Gastroesophageal sphincter (tissue), 4 donors: ENCODE results near the gene MSL1. TPM values are rescaled to one million over a fixed set of nuclear protein-coding genes. Genes with fewer than 3 reads are reported as not detected.
A peak's percentile ranks its signal among the peaks of the same experiment; 100 is the strongest.

Experiments used
- ATAC-seq: fragments of 150-250 bp; one replicate; pipeline ENCODE4 v1.9.1; 2016; ENCODE audit warnings: mild to moderate bottlenecking, moderate library complexity
- H3K27ac ChIP-seq, 4 donors: fragments of 200-600 bp; sonication (generic) in 3 of 4; 1 replicate in 3 of 4; 2 replicates in 1 of 4; pipeline ENCODE4 v1.5.1; 2016 to 2019
- H3K27me3 ChIP-seq: fragments of 200-600 bp; sonication (generic); one replicate; pipeline ENCODE4 v1.5.1; 2019
- H3K36me3 ChIP-seq, 2 donors: fragments of 200-600 bp; sonication (generic); one replicate each; pipeline ENCODE4 v1.5.1; 2019; ENCODE audit warnings: control low read depth in 1 of 2
- H3K4me1 ChIP-seq, 3 donors: fragments of 200-600 bp; sonication (generic); 1 replicate in 2 of 3; 2 replicates in 1 of 3; pipeline ENCODE4 v1.5.1; 2016 to 2019; ENCODE audit warnings: control low read depth in 2 of 3
- H3K4me3 ChIP-seq, 2 donors: fragments of 200-600 bp; sonication (generic); one replicate each; pipeline ENCODE4 v1.5.1; 2019; ENCODE audit warnings: mild to moderate bottlenecking in 1 of 2, moderate library complexity in 1 of 2
- H3K9me3 ChIP-seq, 3 donors: fragments of 200-600 bp; sonication (generic); one replicate each; pipeline ENCODE4 v1.5.1; 2017 to 2019; ENCODE audit warnings: control low read depth in 2 of 3
- EP300 ChIP-seq: sonication (generic); formaldehyde crosslinking; IDR thresholded peaks from one replicate; pipeline ENCODE4 v1.6.1; 2017; ENCODE audit warnings: antibody characterized with exemption, mild to moderate bottlenecking
- POLR2A ChIP-seq, 2 donors: fragments of 450-650 bp; IDR thresholded peaks; one replicate each; pipeline ENCODE4 v1.6.1; 2017; ENCODE audit warnings: antibody characterized with exemption in 2 of 2, mild to moderate bottlenecking in 2 of 2, moderate library complexity in 1 of 2
- POLR2AphosphoS5 ChIP-seq: sonication (generic); formaldehyde crosslinking; IDR thresholded peaks from one replicate; pipeline ENCODE4 v1.6.1; 2017; ENCODE audit warnings: antibody characterized with exemption
- WGBS, 2 donors: methylation state at CpG; one replicate each; pipeline ENCODE4 v1.1.5; 2018; ENCODE audit warnings: low coverage in 1 of 2; 5-methylcytosine and 5-hydroxymethylcytosine counted together
- total RNA-seq, 4 donors: library from RNA; depleted of rRNA; stranded (reverse); fragments of >200 nt; gene quantifications; one replicate each; pipeline ENCODE4 v1.1.0, GENCODE V29; 2016
- TF ChIP-seq, protein P1 (sequence below), 4 experiments: fragments of 200-600 bp in 2 of 4; fragments of 450-650 bp in 2 of 4; sonication (generic) in 1 of 4; IDR thresholded peaks; one replicate each; pipeline ENCODE4 v1.5.1; 2017 to 2019; ENCODE audit warnings: antibody characterized with exemption in 4 of 4, mild to moderate bottlenecking in 2 of 4, moderate library complexity in 2 of 4

The MSL1 gene
- total RNA-seq, 4 donors from 2014 or later: 67.0 to 107 (median 88.1) TPM

DNA sequence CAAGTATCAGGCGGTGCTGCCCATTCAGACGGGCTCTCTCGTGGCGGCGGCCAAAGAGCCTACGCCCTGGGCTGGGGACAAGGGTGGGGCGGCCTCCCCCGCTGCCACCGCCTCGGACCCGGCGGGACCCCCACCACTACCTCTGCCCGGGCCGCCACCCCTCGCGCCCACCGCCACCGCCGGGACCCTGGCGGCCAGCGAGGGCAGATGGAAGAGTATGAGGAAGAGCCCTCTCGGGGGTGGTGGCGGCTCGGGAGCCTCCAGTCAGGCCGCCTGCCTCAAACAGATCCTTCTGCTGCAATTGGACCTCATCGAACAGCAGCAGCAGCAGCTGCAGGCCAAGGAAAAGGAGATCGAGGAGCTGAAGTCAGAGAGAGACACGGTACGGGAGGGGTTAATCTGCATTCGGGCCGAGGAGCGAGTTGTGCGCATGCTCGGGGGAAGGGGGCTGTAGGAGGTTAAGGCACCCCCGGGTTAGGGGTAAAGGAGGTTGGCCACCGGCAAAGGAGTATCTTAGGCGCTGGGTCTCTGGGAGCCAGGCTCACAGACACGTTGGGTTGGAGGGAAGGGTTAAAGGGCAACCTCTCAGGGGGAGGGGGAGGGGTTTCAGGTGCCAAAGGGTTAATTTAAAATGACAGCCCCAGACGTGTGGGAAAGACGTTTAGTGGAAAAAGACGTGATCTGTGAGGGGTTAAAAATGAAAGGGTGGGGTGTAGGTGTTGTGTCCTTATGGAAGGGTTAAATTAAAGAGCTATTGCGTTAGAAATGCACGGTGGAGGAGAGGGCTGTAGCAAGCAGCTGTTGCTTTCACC lies 1.4 kb downstream of the MSL1 start:
- WGBS, 2 donors: 0% methylated on average over 5 to 15 of the region's 43 CpGs

DNA sequence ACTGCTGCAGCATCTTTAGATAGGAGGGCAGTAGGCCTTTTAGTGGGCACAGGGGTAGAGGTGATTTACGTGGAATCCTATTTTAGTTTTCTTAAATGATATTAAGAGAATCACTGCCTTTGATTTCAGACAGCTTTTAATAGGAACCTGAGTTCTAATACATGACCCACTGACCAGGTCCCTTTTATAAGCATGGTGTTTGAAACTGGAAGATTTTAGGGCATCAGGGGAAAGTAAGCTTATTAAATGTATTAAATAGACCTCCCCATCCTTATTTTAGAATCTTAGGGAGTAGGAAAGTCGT lies 2.0 kb downstream of the MSL1 start:
- no peaks in the 10 kb centered on the region for H3K27me3 ChIP-seq
- peak overlapping the region; percentile 90 to 99 (median 96) for H3K27ac ChIP-seq
- no peak for ATAC-seq
- H3K4me1 ChIP-seq: peaks cover 0 to 55% (median 8%) of the 10 kb centered on the region in 3 donors
- peaks cover 0 to 35% of the 10 kb centered on the region in 2 donors for H3K36me3 ChIP-seq
- WGBS, 2 donors: 0 to 3% methylated on average over 2 of the region's 2 CpGs
- H3K4me3 ChIP-seq: peak overlapping the region; percentile 87 to 88
- TF ChIP-seq POLR2A (IDR thresholded peaks at IDR 0.05) (no peak), POLR2AphosphoS5 (no peak), EP300 (no peak)
- TF ChIP-seq, protein P1, sequence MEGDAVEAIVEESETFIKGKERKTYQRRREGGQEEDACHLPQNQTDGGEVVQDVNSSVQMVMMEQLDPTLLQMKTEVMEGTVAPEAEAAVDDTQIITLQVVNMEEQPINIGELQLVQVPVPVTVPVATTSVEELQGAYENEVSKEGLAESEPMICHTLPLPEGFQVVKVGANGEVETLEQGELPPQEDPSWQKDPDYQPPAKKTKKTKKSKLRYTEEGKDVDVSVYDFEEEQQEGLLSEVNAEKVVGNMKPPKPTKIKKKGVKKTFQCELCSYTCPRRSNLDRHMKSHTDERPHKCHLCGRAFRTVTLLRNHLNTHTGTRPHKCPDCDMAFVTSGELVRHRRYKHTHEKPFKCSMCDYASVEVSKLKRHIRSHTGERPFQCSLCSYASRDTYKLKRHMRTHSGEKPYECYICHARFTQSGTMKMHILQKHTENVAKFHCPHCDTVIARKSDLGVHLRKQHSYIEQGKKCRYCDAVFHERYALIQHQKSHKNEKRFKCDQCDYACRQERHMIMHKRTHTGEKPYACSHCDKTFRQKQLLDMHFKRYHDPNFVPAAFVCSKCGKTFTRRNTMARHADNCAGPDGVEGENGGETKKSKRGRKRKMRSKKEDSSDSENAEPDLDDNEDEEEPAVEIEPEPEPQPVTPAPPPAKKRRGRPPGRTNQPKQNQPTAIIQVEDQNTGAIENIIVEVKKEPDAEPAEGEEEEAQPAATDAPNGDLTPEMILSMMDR (IDR thresholded peaks at IDR 0.05): no peak
- no peaks in the 10 kb centered on the region for H3K9me3 ChIP-seq

More for the DNA sequence above, 1.4 kb downstream of the MSL1 start:
- Histone ChIP-seq H3K36me3 (peaks cover 0 to 29% of the 10 kb centered on the region in 2 donors), H3K27me3 (no peaks in the 10 kb centered on the region), H3K4me3 (peak overlapping the region; percentile 87 to 88), H3K9me3 (no peaks in the 10 kb centered on the region), H3K4me1 (peaks cover 0 to 55% (median 8%) of the 10 kb centered on the region in 3 donors), H3K27ac (peak overlapping the region; percentile 90 to 99 (median 96))
- TF ChIP-seq, protein P1 (IDR thresholded peaks at IDR 0.05): peak in 1 of 4 experiments; percentile 12
- TF ChIP-seq POLR2AphosphoS5: no peak
- peak; percentile 2 for ATAC-seq

DNA sequence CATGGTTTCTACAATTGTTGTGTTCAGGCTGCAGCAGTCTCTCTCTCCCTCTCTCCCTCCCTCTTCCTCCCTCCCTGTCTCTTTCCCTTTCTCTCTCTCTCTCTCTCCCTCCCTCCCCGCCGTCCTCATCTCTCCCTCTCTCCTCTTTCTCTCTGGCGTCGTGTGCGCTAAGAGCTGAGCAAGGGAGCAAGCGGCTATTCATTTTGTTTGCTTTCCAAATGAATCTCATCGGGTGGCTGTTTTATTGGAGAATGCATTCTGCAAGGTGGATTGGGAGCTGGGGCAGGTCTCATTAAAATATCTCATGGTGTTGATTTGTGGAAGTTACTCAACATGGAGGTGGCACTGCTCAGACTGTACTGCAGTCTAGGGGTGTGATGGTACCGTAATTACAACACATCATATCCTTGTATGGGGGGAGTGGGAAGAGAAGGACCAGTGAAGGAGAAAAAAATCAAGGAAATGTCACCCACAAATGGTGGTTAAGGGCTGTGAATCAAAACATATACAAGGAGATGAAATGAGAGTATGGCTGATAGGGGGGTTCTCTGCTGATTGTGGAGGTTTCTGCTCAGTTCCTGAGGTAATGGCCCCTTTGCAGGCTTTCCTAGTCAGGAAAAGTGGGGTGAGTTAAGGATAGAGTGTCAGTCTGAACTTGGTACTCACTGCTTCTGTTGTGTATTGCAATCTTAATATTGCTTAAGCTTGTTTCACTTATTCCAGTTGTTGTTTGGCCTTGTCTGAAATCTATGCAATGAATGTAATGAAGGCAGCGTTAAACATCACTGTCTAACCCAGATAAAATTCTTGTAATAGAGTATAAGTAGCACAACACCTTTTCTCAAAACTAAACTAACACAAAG lies 2.7 kb downstream of the MSL1 start:
- peaks cover 0 to 56% (median 8%) of the 10 kb centered on the region in 3 donors for H3K4me1 ChIP-seq
- H3K27me3 ChIP-seq: no peaks in the 10 kb centered on the region
- no peak for ATAC-seq
- no peak for TF ChIP-seq POLR2AphosphoS5
- no peak for TF ChIP-seq EP300
- TF ChIP-seq, protein P1 (IDR thresholded peaks at IDR 0.05): no peak
- no peak for TF ChIP-seq POLR2A (IDR thresholded peaks at IDR 0.05)
- peaks cover 0 to 42% of the 10 kb centered on the region in 2 donors for H3K36me3 ChIP-seq
- H3K9me3 ChIP-seq: no peaks in the 10 kb centered on the region
- H3K4me3 ChIP-seq: peak overlapping the region; percentile 87 to 88
- WGBS, 2 donors: 0 to 2% methylated on average over 8 to 9 of the region's 9 CpGs
- peak overlapping the region in 3 of 4 donors; percentile 95 to 99 (median 97) for H3K27ac ChIP-seq

DNA sequence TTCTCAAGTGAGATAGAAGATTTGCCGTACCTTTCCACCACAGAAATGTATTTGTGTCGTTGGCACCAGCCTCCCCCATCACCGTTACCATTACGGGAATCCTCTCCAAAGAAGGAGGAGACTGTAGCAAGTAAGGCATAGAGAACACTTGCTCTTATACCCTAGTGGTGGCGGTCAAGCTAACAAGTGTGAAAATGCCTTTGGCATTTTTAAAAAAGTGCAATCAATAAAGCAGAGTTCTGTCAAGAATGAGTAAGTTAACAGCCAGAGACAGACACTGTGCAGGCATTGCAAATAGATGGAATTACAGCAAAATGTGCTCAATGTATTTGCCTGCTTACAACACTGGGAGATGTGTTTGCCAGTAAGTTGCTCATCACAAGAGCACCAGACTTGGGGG lies 7.7 kb downstream of the MSL1 start:
- Histone ChIP-seq H3K4me3 (no peak overlapping the region), H3K27ac (peak overlapping the region in 1 of 4 donors; percentile 47), H3K27me3 (no peaks in the 10 kb centered on the region), H3K36me3 (peaks cover 11 to 92% of the 10 kb centered on the region in 2 donors), H3K4me1 (peaks cover 0 to 51% (median 0%) of the 10 kb centered on the region in 3 donors), H3K9me3 (no peaks in the 10 kb centered on the region)
- WGBS, 2 donors: 63 to 83% methylated on average over 1 to 5 of the region's 5 CpGs
- ATAC-seq: no peak
- TF ChIP-seq EP300 (no peak), POLR2A (IDR thresholded peaks at IDR 0.05) (no peak), POLR2AphosphoS5 (no peak)
- TF ChIP-seq, protein P1 (IDR thresholded peaks at IDR 0.05): no peak
